HG02763 (cell line): ENCODE results near the gene STK36.
"Not testable (repeated sequence)": the region's sequence is repeated elsewhere in the genome, so short reads cannot be mapped to it uniquely, and the experiment has no call there.

Experiments
- ATAC-seq: cut with Tn5 transposase; IDR thresholded peaks from one replicate; pipeline ENCODE4 v1.9.1; 2021; ENCODE audit warnings: mild to moderate bottlenecking, moderate library complexity; ENCODE audit not compliant: unreplicated experiment

STK36 gene

DNA sequence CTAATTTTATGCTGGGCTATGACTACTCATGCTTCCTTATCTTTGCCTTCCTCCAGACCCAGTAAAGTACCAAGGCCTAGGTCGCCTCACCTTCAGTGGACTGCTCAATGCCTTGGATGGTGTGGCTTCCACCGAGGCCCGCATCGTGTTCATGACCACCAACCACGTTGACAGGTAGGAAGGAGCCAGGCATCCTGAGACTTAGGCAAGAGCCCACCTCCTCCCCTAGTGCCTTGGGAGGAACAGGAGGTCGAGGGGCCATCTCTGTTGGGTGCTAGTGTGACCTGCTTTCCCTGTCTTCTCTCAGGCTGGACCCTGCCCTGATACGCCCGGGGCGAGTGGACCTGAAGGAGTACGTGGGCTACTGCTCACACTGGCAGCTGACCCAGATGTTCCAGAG, 9.1 kb upstream of the STK36 start:
- ATAC-seq: no peak

DNA sequence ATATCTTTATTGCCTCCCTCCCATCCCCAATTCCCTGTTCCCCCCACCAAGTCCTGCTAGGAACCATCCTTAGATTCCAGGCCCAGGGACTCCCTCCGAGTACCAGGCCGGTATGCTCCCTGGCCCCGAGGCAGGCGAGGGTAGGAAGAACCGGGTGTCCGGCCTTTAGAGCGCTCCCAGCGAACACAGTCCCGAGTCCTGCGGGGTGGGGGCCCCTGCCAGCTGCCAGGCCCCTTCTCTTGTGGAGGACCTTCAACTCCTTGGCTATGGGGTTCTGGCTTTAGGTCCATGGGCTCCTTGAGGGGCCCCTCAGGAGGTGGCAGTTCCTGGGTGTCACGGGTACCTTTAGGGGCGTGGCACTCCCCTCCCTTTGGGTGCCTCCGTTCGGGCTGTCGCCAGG, 8.0 kb upstream of the STK36 start:
- ATAC-seq: no peak

DNA sequence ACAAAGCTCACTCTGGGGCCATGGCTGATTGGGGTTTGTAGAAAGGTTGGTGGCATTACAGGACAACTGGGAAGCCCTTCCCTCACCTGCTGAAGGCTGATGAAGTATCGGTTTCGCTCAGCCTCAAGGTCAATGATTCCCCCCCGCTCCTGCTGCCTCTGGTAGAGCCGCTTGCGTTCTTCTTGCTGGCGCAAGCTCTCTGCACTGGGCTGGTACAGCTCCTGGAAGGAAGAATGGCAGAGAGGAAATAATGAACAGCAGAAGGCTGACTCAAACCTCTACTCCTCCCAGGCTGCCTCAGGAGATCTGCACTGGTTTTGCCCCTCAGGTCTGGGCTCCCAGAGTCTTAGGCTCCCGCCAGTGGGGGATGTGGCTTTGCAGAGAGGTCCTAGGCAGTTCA, 7.2 kb upstream of the STK36 start:
- ATAC-seq: no peak

DNA sequence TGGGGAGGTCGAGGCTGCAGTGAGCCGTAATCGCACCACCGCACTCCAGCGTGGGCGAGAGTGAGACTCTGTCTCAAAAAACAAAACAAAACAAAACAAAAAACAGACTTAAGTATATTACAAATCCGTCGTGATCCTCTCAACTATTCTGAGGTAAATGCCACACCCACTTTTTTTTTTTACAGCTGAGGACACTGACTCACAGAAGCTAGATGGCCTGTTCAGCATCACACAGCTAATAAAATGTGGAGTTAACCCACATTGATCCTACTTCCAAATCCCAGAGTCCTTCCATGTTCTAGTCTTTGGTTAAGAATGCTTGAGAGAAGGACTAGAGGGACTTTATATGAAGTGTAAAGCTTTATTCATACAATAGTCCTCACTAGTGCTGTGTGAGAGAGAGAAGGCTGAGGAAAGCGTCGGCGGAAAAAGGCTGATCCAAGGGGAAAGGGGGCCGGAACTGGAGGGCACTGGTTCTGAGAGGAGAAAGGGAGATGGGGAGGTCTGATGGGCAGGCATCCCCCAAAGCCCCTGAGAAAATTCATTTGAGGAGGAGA, 711 bp upstream of the STK36 start:
- ATAC-seq: no peak

DNA sequence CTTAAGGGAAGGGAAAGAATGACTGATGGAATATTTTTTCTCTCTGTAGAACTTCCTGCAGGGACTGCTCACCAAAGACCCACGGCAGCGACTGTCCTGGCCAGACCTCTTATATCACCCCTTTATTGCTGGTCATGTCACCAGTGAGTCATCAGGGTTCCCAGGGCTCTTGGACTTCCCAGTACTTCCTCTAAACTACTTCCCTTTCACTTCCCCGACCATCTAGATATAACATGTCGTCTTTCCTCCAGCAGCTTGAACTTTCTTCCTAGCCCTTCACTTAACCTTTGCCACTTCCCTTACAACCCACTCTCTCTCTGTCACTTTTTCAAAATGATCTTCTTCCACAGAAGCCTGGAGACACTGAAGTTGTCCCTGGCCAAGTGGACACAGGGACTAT, 7.2 kb downstream of the STK36 start:
- no peak for ATAC-seq

DNA sequence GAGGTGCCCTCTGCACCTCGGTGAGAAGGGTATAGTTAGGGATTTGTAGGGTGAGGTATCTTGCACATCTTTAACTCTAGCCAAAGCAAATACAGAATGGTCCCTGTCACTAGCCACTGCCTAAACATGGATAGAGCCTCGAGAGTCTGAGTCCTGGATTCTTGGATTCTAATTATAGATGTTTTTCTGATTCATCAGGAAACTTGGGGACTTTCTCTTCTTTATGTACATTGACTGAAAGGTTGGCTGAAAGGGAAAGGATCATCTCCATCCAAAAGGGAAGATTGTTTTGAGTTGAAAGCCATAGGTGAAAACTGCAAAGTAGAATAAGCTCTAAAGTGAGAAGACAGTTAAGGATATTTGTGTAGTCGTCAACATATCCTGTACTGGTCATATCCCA, 8.2 kb downstream of the STK36 start:
- no peak for ATAC-seq

DNA sequence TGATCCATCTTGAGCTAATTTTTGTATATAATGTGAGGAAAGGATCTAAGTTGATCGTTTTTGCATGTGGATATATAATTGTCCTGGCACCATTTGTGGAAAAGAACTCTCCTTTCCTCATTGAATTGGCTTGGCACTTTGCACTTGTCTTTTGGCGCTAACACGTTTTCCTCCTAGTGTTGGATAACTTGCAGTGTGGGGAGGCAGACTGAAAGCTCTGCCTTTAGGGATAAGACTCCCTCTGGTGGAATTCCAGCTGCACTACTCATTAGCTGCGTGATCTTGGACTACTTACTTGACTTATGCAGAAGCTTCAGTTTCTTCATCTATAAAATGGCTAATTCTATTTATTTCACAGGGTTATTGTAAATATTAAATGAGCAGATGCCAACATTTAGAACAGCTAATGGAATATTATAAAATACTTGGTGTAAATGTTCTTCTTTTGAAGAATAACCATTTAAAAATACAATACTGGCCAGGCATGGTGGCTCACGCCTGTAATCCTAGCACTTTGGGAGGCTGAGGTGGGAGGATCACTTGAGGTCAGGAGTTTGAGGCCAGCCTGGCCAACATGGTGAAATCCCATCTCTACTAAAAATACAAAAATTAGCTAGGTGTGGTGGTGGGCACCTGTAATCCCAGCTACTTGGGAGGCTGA, 15.6 kb downstream of the STK36 start:
- not testable (repeated sequence) for ATAC-seq

DNA sequence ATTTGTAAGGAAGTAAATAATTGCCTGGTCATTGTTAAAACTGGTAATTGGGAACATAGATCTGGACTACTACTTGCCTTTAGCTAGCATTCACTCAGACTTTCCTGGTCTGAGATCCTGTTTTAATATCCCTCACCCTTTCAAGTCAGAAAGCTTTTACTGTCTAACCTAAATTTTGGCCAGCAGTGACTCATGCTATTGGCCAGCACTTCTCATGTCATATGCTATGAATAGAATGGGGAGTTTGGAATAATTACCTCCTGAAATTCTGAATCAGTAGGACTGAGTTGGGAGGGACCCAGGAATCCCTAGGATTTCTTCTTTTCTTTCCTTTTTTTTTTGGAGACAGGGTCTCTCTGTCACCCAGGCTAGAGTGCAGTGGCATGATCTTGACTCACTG, 19.3 kb downstream of the STK36 start:
- ATAC-seq: no peak

DNA sequence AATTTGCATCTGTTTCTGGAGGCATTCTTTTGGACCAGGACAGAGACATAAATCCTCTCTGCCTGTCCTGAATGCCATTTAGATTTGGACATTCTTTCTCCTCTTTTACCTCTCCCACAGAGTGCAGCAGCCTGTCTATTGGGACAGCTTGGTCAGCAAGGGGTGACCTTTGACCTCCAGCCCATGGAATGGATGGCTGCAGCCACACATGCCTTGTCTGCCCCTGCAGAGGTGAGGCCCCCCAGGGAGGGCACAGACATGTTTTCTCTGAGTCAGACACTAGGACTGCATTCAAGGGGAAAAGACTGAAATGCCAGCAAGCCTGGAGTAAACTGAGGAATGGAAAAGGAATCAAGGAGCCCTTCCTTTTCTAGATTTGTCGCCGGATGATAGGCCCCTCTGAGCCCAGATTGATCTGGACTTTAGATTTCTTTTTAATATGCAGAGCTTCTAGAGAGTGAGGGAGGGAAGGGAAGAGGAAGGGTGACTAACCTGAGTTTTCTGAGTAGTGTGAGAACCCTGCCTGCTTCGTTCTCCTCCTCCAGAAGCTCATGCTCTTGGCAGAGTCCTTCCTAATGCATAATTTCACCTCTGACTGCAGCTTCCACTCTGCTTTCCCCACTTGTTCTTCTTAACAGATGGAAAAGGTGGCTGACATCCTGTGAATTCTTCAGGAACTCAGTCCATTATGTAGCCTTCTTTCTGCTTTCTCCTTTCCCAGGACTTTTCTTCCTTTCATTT, 22.7 kb downstream of the STK36 start:
- ATAC-seq: no peak

DNA sequence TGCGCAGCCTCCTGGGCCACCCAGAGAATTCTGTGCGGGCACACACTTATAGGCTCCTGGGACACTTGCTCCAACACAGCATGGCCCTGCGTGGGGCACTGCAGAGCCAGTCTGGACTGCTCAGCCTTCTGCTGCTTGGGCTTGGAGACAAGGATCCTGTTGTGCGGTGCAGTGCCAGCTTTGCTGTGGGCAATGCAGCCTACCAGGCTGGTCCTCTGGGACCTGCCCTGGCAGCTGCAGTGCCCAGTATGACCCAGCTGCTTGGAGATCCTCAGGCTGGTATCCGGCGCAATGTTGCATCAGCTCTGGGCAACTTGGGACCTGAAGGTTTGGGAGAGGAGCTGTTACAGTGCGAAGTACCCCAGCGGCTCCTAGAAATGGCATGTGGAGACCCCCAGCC, 27.0 kb downstream of the STK36 start:
- no peak for ATAC-seq

DNA sequence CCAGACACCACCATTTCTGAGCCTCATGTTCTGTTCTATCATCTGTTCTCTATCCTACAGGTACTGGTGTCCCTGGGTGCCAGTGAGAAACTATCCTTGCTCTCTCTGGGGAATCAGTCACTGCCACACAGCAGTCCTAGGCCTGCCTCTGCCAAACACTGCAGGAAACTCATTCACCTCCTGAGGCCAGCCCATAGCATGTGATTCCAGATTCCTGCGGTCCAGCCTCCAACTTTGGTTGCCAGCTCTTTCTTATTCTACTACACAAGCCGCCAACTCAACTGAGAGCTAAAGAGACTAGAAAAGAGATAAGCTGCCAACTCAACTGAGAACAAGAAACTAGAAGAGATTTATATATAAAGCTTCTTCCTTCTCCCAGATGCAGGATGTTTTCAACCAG, 29.9 kb downstream of the STK36 start:
- ATAC-seq: no peak

DNA sequence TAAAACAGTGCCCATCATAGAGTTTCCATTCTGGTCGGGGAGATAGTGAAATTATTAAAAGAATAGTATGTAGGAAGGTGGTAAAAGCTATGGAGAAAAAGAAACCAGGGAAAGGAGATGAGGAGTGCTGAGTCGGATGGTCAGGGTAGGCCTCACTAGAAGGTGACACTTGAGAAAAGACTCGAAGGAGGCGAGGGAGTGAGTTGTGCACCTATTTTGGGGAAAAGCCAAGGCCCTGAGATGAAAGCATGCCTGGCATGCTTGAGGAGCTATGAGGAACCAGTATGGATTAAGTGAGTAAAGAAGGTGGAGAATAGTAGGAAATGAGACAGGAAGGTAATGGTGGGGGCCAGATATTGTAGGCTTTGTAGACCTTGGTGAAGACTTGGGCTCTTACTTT, 31.5 kb downstream of the STK36 start:
- no peak for ATAC-seq

DNA sequence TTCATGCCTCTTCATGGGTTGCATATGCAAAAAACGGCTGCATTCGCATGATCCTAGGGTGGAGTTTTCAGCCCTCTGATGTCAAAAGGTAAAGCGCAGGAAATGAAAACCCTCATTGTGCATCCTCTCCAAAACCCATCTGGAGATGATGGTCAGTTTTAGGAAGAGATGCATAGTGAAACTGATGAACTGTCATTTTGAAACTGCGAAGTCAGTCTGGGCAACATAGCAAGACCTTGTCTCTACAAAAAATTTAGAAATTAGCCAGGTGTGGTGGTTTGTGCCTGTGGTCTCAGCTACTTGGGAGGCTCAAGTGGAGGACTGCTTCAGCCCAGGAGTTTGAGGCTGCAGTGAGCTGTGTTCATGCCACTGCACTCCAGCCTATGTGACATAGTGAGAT, 36.2 kb downstream of the STK36 start:
- peak; percentile 34 for ATAC-seq

DNA sequence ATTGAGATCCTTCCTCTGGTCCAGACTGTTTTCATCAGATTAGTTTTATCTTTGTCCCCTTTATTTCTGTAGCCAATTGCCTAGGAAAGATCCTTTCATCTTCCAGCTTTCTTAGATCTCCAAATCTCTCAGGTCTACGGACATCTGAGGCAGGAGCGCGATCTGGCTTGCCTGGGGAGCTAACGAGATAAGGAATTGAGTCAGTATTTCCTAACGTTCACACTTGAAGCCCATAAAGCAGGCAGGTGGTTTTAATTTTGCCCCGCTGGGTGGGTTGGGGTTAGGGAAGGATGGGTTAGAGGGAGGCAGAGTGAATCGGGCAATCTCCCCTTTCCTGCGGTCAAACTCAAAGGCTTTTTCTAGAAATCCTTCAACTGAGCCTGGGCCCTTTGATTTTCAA, 38.0 kb downstream of the STK36 start:
- no peak for ATAC-seq

DNA sequence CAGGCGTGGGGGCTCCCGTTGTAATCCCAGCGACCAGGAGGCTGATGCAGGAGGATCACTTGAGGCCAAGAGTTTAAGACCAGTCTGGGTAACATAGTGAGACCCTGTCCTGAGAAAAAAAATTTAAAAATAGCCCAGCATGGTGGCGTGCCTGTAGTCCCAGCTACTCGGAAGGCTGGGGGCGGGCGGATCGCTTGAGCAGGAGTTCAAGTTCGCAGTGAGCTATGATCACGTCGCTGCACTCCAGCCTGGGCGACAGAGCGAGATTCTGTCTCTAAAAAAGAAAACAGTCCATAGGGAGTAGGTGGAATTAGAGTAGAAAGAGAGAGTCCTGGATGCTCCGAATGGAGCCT, 38.4 kb downstream of the STK36 start:
- no peak for ATAC-seq

DNA sequence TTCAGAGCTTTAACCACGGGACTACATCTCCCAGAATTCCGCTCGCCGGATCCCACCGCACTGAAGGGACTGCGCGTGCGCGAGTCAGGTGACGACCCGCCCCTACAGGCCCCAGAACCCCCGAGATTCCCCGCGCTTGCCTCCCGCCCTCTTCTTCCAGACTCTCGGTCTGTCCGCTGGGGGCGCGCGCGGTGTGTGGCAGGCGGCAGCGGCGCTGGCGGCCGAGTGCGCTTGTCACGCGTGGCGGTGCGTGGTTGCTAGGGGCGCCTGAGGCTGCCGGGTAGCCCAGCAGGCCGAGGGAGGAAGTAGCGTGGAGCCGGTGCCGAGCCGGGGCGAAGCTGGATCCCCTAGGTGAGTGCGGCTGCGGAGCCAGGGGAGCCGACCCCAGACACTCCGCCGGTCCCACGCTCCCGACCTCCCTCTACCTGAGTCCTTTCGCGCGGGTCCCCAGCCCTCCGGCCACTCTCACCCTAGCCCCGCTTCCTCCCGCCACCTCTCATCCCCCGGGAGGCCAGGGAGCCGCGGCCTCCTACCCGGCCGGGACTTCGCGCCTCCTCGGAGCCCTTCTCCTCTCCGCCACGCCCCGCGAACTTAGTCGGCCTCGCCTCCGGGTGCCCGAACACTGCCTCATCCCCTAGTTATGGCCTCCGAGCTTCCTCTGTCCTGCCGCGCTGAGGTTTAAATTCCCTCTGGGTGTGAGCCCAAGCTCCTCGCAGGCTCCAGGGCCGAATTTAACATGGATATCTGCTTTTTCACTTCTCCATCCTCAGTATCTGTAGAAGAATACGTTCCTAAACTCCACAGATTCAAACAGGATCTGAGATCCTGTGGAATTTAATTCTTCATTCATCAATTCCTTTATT, 39.0 kb downstream of the STK36 start, which contains the start of gene TTLL4:
TTLL4 (plus strand) TSS at position 149 of the 863 bp plus-strand sequence. CDS start 26,842 bp downstream, outside the sequence.
- ATAC-seq: peak; percentile 96

DNA sequence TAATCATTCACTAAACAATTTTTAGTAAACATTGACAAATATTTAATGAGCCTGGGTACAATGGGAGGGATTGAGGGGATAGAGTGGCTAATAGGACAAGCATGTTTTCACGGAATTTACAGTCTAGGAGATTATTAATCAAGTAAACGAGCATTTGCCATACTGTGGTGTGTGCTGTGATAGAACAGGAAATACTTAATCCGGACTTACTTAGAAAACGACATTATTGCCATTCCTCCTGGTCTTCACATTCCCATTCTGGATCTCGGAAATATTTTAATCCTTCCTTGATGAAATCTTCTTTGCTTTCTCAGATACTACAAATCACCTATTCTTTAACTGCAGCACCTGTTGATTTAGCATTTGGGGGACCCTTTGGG, 39.7 kb downstream of the STK36 start:
- ATAC-seq: no peak

DNA sequence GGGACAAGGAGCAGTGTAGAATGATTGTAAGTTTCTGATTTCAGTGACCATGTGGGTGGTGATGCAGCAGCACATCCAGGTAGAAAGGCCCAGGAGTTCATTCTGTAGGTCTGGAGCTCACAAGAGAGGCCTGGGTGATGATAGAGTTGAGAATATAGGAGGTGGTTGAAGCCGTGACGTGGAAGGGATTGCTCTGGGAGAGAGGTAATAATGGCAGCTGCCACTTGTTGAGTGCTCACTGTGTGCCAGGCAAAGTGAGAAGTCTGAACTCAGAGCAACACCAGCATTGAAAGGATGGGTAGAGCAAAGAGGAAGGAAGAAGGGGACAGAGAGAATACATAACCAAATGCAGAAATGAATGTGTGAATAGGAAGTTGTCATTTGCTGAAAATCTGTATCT, 42.0 kb downstream of the STK36 start:
- no peak for ATAC-seq

DNA sequence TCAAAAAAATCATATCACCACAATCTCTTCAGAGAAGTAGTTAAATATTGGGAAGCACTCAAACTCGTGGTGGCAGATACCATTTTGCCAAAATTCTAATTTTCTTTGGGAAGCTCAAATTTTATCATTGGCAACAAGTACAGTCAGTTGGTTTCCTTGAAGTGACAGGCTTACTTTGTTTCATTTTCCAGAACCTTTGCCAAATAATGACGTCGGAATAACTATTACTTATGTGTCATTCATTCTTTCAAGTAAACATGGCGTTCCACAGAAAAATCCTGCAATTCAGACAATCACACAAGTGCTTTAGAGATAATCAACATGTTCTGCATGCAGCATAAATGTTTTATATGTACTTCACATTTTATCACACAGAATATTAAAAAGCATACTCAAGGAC, 44.2 kb downstream of the STK36 start:
- no peak for ATAC-seq

DNA sequence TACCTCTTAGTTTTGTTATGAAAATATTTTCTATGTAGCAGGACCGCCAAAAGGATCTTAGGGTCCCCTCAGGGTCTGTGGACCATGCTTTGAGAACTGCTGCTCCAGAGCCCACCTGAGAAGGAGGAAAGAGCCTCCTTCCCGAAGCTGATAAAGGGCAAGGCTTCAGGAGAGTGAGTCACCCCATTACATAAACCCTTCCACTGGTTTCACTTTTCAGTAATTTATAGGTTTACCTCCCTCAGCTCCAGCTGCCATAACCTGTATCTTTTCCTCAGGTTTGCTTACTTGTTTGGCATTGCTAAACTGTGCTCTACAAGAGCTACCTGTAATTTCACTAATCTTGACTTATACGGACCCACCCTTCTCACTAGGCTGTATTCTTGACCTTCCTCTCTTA, 45.4 kb downstream of the STK36 start:
- ATAC-seq: no peak

DNA sequence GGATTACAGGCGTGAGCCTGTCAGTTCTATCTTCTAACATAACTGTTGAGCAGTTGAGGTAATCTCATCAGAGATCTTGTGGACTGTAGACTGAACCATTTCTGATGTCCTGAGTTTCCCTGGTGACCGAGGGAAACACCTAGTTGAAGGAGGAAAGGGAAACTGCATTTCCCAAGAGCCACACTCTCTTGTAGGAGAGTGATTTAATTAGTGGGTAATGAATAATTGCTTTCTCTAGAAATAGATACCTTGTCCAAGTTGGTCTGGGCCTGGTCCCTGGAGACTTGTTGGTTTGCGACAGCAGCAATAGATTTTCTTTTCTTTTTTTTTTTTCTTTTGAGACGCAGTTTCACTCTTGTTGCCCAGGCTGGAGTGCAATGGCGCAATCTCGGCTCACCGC, 46.2 kb downstream of the STK36 start:
- ATAC-seq: no peak

DNA sequence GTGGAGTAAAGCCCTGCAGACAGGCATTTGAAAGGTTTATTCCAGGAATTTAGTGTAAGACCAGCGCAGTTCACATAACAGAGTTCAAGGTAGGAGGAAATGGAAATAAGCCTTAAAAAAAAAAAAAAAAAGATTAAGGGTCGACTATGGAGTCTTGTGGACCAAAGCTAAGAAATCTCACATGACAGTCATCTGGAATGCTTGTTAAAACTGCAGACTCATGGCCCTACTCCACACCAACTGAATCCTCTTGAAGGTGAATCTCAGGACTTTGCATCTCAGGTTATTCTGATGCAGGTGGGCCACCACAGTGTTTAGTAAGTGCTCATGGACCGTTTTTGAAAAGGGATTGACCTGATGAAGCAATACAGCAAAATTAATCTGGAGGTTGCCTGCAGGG, 47.6 kb downstream of the STK36 start:
- ATAC-seq: no peak
